Stimulated activated CD4-positive, alpha-beta T cell treated with anti-CD3 and anti-CD28 coated beads, Interleukin-1b, Interleukin-23, amount 100 ng/mL, for 48 hours (primary cell): ENCODE results near the gene GLRX.

Experiments used
- DNase-seq: peaks from one replicate; pipeline ENCODE4 v3.0.0-alpha.2; 2020

The GLRX gene

DNA sequence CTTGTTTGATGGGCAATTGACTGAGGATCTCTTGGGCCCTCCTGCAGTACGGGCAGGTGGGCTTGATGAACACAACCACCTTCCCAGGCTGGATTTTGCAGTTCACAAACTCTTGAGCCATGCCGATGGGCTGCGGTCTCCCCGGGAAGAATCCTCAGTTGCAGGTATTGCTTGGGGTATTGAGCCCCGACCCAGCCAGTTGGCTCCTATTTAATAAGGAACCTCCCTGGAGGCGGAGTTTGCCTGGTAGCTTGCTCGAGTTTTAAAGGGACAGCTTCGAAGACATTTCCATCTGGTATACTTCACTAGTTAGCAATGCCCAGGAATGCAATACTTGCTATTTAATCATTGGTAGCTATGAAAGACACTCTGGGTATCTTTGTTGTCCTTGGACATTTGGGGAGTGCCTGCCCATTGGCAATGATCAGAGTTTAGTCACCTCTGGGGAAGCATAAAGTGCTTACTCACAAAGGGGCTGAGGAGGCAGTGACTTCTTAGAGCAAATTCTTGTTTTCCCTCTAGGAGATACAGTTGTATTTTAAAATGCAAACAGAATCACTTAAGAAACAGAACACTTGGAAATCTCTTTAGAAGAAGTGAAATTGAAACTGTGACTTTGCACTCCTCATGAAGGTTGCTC, at the start of gene GLRX:
Gene GLRX (minus strand): TSS at position 185 of the 640 bp plus-strand sequence. CDS start 64 bp downstream, at position 121.
- no peak for DNase-seq

DNA sequence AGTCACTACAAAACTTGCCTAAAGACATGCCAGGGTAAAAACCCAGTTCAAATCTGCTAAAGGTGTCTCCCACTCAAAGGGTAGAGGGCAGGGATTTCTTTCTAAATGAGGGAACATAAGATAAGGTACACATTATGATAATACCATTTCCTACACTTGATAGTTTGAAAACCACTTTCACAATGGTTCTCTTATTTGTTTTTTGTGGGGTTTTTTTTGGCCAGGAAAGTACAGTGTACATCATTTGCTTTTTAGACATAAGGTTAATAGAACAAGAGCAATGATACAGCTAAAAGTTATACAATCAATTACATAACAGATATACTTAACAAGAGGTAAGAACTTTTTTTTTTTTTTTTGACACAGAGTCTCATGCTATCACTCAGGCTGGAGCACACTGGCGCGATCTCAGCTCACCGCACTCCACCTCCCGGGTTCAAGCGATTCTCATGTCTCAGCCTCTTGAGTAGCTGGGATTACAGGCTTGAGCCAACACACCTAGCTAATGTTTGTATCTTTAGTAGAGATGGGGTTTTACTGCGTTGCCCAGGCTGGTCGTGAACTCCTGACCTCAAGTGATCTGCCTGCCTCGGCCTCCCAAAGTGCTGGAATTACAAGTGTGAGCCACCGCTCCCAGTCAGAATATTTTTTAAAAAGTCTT, 48.8 kb upstream of the GLRX start:
- DNase-seq, result no peak

DNA sequence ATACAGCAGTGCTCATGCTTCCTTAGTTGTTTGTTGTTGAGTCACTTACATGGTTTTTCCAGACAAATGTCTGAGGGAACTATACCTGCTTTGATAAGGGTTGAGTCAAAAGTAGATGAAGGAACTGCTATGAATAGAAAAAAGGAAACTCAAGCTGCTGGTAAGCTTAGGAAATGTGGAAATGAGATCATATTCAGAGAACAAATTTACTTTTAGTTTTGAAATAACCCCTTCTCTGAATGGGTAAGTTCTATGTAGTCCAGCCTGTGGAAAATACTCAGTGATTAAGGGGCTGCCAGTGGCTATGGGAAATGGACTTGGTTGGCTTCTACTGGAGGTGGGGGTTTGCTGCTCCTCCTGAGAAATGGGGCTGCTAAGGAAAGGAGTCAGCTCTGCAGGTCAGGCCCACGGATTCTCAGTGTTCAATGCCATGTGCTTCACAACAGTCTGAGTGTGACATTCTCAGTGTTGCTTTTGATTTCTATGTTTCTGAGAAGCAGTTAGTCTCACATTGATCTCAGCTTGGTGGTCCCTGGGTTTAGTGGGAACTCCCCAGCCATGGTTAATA, 47.7 kb upstream of the GLRX start:
- peak; percentile 77 for DNase-seq

GRCh38 chr5:95869173-95869855, 46.8 kb upstream of the GLRX start:
- DNase-seq, result peak; percentile 72

DNA sequence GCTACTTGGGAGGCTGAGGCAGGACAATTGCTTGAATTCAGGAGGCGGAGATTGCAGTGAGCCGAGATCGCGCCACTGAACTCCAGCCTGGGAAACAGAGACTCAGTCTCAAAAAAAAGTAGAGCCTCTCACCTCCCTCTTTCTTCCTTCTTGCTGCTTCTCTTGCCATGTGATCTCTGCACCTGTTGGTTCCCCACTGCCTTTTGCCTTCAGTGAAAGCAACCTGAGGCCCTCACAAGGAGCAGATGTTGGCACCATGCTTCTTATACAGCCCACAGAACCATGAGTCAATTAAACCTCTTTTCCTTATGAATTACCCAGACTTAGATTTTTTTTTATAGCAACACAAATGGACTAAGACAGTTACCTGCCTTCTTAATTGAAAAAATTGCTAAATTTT, 45.6 kb upstream of the GLRX start:
- no peak for DNase-seq

GRCh38 chr5:95866435-95867040, 44.0 kb upstream of the GLRX start:
- DNase-seq, result no peak

DNA sequence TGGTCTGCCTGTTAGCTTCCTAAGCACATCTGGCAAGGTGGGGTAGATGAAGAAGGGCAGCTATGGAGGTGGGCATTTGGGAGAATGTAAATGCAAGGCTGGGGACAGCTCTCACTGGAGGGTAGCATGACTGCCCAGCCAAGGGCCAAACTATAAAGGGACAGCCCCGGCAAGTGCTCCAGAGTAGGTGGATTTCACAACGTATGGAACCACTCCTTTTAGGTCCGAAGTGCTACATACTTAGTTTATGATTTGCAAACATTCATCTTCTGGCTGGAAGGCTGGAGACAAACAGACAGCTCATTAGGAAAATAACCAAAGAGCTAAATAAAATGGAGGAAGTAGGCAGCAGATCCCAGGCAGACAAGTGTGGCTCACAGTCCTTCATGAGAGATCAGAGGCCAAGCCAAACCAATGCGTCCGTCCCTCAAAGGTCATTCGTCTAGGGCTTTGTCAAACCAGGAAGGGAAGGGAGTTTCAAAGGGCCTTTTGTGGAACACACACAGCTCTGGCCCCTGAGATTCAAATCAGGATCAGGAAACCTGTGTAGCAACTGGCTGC, 42.5 kb upstream of the GLRX start:
- DNase-seq, result no peak

- no peak for DNase-seq
Measured at GRCh38 chr5:95864456-95864855, 41.9 kb upstream of the GLRX start.

DNA sequence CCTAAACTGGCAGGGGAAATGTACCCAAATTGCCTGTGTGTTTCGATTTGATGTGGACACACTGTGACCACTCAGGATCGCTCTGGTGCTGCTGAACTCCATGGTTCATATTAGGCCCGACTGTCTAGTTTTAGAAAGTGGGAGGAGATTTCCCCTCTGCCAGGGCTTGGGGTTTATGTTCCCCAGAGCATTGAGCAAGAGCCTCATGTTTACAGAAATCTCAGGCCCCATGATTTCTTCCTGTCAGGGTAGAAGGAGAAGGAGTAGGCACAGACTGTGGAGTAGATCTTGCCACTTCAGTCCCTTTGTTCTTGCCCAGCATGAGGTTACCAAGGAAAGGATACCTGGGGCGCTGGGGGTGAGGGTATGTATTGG, 40.8 kb upstream of the GLRX start:
- DNase-seq, result no peak

DNA sequence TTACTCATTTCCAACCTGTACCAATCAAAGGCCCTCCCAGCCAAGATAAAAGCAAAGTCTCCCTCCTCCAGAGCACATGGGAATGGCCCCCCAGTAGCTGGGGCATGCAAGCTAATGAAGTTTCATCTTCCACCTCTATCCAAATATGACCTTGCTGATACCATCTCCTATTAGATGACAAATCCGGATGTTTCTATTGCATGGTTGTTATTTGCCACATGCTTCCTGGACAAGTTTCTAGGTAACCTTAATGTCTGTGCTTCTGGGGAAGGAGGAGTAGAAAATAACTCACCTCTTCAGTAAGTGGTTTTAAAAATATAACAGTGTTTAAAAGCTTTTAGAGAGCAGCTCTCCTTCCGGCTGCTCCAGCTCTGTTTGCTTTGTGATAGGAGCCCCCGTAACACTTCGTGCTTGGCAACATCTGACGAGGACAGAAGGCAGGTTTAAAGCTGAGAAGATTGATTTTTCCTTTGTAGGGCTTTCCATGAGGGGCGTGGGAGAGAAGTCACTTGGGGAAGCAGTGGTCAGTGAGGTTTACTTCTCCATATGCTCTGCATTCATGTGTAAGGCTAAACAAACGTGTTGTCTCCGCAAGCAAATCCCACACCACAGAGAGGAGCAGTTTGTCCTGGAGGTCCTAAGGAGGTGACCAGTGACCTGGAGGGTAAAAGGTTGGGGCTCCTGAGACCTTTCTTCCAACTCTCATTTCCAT, 40.3 kb upstream of the GLRX start:
- DNase-seq, result no peak

GRCh38 chr5:95861864-95862561, 39.5 kb upstream of the GLRX start:
- peak; percentile 54 for DNase-seq

GRCh38 chr5:95861221-95861863, 38.8 kb upstream of the GLRX start:
- peak; percentile 23 for DNase-seq

- DNase-seq, result no peak
Measured at GRCh38 chr5:95859661-95860060, 37.1 kb upstream of the GLRX start.

DNA sequence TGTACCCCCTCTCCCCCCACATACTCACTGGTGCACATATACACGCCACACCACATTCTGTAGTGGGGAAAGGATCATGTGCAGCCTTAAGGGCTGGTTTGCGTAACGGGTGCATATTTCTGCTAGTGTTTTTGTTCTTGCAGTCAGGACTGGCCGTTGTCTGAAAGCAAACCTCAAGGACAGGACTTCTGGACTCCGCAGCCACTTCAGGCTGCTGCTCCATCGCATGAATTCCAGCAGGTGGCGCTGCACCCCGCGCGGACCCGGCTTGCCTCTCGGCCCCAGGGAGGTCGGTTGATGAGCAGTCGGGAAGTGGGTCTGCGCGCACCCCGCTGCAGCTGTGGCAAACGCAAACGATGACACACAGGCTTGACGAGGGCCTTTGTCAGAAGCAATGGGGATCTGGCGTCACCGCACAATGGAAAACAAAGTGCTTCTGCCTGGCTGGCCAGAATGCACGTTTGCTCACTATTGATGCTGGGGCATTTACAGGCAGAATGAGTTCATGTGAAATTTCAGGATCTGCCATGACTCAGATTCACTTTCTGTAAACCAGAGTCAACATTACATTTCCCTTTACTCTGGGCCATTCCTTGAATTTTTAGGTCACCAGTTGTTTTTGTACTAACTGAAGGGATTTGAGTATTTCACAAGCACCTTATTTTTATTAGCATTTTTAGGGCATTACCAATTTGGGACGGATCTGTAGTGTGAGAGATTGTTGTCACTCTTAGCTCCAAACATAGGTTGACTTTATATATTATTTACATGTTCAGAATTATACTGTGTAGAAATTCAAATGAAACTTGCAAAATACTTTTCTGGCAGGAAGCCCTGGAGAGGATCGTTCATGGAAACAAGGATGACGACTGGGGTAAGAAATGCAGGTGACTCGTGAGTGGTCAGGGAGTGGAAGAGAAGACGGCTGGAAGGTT, 36.4 kb upstream of the GLRX start:
- DNase-seq, result peak; percentile 98

DNA sequence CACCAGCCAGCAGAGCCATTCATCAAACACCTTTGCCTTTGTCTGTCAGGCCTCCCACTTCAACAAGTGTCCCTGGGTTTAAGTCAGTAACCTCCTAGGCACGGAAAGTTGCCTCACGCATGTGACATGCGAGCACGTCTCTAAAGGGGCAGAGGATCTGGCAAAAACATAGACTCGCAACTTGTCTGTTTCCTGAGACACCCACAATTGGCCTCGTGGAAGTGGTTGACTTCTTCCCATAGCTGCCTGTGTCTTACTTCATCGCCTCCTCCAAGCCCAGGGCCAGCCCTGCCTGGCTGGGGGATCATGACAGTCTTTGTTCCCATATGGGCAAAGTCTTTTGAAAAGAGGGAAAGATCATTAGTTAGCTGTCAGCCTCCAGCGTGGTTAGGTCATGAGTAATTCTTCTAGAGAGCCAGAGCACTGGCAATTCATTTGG, 35.5 kb upstream of the GLRX start:
- DNase-seq, result no peak

DNA sequence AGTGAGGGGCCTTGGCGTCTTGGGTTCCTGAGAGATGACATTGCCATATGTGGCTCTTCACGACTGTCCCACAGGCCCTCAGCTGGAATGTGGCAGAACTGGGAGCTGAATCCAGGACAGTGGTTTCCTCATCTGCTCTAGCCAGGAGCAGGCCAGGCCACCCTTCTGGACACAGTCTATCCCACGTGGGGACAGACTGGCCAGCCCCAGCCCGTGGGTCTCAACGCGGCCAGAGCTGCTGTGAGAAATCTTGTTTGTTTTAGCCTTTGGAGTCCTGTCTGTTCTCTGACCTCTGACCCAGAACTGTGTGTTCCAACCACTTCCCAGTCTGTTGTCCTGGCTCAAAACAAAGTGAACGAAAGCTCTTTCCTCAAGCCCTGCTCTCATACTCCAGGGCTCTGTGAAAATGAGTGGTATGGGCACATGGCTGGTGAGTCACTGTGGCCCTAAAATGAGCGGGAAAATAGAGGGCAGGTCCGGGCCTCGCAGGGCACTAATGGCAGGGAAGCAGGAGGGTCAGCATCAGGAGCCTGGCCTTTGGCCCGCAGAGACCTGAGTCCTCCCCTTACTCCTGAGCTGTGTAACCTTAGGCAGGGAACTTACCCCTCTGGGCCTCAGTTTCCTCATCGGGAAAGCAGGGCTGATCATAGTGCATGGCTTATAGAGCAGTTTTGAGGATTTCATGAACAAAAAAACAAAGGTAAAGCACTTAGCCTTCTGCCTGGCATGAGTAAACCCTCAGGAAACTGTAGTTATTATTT, 34.8 kb upstream of the GLRX start:
- no peak for DNase-seq

- DNase-seq, result no peak
Measured at GRCh38 chr5:95856501-95856981, 34.0 kb upstream of the GLRX start.

GRCh38 chr5:95853490-95853889, 31.0 kb upstream of the GLRX start:
- DNase-seq, result no peak

DNA sequence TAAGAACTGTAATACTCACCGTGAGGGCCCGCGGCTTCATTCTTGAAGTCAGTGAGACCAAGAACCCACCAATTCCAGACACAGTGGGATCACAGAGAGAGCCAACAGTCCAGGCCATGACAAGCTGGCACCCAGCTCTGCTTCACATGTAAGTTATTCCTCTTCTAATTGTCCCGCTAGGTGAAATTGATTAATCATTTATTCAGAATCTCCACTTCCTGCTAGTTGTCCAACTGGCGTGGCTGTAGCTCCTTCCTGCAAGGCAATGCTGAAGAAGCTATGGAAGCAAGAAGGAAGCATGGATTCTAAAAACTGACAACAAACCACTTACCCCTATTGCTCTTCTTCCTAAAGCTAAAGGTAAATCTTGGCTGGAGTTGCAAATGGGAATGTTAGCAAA, 30.0 kb upstream of the GLRX start:
- DNase-seq, result no peak
